ENCODE results near the gene HBZ.

The HBZ gene

DNA sequence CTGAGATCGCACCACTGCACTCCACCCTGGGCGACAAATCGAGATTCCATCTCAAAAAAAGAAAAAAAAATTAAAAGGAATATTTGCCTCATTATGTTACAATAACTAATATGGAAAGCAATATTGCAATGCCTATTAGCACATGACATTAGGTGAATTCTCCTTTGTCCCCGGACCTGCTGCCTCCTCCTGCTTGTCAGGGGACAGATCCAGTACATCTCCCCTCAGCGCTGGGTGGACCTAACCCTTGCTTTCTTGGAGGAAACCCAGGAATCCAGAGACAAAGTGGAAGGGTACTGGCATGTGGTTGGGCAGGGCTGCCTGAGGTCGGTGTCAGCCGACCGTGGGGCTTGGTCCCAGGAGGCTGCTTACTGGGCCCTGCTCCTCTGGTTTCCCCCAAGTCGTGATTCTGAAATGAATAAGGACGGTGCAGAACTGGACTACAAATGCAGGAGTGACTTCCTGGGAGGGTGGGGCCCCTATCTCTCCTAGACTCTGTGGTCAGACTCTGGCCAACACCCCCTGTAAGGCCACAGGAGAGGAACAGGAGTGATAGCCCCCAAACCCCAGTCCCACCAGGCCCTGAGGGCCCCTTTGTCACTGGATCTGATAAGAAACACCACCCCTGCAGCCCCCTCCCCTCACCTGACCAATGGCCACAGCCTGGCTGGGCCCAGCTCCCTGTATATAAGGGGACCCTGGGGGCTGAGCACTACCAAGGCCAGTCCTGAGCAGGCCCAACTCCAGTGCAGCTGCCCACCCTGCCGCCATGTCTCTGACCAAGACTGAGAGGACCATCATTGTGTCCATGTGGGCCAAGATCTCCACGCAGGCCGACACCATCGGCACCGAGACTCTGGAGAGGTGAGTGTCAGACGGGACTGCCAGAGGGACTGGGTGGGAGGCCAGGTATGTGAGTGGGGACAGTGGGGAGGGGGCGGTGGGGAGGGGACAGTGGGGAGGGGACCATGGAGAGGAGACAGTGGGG, at the start of gene HBZ:
Gene HBZ, plus strand, starts transcription at position 504 of the 988 bp plus-strand sequence. Its CDS starts 266 bp downstream, at position 770.
- H3K4me3 ChIP-seq (ENCODE audit: control insufficient read depth, low read depth, low read length): no peak within 1 kb of the TSS
- TF ChIP-seq, protein P1, sequence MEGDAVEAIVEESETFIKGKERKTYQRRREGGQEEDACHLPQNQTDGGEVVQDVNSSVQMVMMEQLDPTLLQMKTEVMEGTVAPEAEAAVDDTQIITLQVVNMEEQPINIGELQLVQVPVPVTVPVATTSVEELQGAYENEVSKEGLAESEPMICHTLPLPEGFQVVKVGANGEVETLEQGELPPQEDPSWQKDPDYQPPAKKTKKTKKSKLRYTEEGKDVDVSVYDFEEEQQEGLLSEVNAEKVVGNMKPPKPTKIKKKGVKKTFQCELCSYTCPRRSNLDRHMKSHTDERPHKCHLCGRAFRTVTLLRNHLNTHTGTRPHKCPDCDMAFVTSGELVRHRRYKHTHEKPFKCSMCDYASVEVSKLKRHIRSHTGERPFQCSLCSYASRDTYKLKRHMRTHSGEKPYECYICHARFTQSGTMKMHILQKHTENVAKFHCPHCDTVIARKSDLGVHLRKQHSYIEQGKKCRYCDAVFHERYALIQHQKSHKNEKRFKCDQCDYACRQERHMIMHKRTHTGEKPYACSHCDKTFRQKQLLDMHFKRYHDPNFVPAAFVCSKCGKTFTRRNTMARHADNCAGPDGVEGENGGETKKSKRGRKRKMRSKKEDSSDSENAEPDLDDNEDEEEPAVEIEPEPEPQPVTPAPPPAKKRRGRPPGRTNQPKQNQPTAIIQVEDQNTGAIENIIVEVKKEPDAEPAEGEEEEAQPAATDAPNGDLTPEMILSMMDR (conservative IDR thresholded peaks at IDR 0.05; ENCODE audit: control insufficient read depth, insufficient read depth, low read depth, low read length): no peak
- DNase-seq (ENCODE audit: low read depth): no peak

DNA sequence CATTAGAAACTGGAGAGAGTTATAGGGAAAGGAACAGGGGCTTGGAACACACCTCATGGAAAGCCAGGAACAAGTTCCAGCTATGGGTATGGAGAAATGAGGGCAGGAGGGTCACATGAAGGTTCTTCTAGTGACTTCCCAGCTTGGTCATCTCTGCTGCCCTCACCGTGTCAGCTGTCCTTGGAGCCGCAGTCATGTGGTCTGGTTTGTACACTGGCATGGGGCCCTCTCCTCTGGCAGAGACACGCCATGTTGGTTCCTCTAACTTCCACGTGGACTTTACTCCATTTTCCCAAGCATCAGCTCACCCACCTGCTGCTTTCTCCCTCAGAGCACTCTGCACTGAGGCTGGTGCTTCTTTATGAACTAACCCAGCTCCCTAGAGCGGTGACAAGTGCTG, 48.1 kb upstream of the HBZ start:
- H3K4me3 ChIP-seq (ENCODE audit: control insufficient read depth, low read depth, low read length): no peak overlapping the region
- DNase-seq (ENCODE audit: low read depth): no peak
- TF ChIP-seq, protein P1 (conservative IDR thresholded peaks at IDR 0.05; ENCODE audit: control insufficient read depth, insufficient read depth, low read depth, low read length): no peak

DNA sequence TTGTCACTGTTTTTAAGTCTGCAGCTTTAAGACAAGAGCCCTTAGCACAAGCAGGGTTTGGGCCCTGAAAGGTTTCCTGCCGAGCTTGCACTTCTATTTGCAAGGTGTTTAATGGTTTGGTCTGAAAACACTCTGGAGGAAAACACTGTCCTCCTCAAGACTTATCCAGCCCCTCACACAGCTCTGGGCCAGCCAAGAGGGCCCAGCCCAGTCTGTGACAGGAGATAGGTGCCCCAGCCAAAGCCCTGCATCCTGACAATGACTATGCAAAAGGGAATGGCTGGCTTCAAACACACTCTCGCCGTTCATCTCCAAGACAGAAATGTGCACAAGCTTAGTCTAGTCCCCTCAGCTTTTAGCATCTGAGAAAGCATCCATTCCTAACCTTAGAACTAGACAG, 47.5 kb upstream of the HBZ start:
- TF ChIP-seq, protein P1 (conservative IDR thresholded peaks at IDR 0.05; ENCODE audit: control insufficient read depth, insufficient read depth, low read depth, low read length): no peak
- no peak overlapping the region for H3K4me3 ChIP-seq (ENCODE audit: control insufficient read depth, low read depth, low read length)
- no peak for DNase-seq (ENCODE audit: low read depth)

DNA sequence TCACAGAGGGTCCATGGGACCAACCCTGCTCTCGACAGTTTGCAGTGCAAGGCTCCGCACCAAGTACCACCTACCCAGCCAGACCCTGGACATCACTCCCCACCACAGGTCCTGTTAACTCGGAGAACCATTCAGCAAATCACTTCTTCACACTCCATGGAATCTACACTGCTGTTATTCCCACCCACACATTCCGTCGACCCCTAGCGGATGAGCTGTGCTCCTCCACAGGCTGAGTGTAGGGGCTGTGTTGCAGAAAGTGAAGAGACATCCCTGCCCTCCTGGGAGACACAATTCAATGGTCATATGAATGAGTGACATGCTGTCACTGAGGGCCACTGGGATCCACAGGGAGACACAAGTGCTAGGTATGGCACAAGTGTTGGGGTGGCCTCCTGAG, 46.9 kb upstream of the HBZ start:
- TF ChIP-seq, protein P1 (conservative IDR thresholded peaks at IDR 0.05; ENCODE audit: control insufficient read depth, insufficient read depth, low read depth, low read length): no peak
- H3K4me3 ChIP-seq (ENCODE audit: control insufficient read depth, low read depth, low read length): no peak overlapping the region

DNA sequence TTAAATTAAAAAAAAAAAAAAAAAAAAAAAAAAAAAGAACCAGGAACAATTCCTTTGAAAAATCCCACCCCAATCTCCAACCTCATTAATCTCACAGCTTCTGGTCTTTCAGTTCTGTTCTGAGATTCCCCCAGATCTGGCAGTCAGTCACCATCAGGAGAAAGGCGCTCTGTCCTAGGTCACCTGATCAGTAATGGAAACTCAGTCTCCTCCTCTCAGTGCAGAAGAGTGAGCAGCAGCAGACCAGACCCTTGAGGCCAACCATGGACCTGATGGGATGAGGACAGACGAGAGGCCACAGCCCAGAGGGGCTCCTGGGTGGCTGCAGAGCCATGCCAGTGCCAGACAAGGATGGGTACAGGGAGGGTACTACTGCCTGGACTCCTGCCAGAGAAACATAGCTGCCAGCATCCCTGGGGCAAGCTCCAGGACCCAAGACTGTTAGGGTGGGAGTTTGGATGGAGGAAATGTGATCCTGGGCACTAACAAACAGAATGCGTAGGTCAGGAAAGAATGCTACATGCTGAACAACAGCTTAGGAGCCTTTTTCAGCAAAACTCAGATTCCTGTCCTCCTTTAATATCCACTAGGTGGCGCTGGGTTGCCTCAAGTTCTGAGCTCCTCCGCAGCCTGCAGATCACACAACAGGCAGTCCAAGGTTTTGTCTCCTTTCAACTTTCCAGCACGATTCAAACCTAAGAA, 45.7 kb upstream of the HBZ start:
- no peak overlapping the region for H3K4me3 ChIP-seq (ENCODE audit: control insufficient read depth, low read depth, low read length)
- TF ChIP-seq, protein P1 (conservative IDR thresholded peaks at IDR 0.05; ENCODE audit: control insufficient read depth, insufficient read depth, low read depth, low read length): peak; percentile 86
- DNase-seq (ENCODE audit: low read depth): peak; percentile 84

More for the DNA sequence above, 46.9 kb upstream of the HBZ start:
- no peak for DNase-seq (ENCODE audit: low read depth)

DNA sequence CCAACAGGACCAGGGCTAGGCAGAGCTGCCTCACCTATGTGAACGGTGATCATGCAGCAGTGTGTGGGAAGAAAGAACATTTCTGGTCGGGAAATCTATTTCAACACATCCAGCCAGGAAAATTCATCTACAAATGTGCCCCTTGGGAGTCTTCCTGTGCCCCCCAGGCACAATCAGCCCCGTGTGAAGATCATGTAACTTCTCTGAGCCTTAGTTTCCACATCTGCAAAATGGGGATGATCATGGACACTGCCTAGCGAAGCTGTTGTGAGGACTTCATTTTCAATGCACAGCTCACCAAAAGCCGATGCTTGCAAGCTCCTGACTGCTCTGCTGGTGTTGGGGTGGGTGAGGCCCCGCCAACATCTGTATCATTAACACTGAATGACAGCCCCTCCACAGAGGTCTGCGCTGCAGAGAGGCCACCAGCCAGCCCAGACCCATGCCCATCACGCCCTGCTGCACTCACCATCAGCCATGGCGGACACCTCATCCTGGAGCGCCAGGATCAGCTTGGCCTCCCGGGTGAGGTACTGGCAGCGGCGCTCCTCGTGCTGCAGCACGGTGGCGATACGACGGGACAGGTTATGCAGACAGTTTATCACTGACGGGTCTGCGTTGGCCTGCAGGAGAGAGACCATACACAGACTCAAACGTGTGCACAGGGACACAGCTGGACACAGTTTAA, 40.1 kb upstream of the HBZ start:
- DNase-seq (ENCODE audit: low read depth): no peak
- TF ChIP-seq, protein P1 (conservative IDR thresholded peaks at IDR 0.05; ENCODE audit: control insufficient read depth, insufficient read depth, low read depth, low read length): no peak
- no peak overlapping the region for H3K4me3 ChIP-seq (ENCODE audit: control insufficient read depth, low read depth, low read length)
